ENCODE measurements around the gene TAB2.

DNA sequence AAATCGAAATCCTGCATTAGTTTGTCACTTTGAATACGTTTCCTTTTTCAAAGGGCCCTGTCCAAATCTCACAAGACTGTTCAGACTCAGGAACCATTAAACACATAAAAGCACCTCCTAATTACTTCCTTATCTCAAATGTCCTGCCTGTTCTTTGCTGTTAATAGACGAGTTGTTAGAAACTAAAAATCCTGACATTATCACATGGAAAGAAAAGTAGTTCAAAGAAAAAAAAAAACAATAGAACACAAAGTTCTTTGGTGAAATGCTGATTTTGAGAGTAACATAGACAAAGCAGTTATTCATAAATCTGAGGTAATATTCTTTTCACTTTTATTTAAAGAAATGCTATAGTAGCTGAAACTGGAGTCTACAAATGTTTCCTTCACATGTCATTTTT, 12.1 kb upstream of the TAB2 start:
- TF ChIP-seq NFIC (IDR thresholded peaks at IDR 0.05) = no peak
- no peak for TF ChIP-seq TAF1 (IDR thresholded peaks at IDR 0.05; ENCODE audit: low read depth)
- TF ChIP-seq CREB1 (IDR thresholded peaks at IDR 0.05; ENCODE audit: low read depth) = no peak
- TF ChIP-seq, protein P1, sequence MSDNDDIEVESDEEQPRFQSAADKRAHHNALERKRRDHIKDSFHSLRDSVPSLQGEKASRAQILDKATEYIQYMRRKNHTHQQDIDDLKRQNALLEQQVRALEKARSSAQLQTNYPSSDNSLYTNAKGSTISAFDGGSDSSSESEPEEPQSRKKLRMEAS (IDR thresholded peaks at IDR 0.05) = no peak
- TF ChIP-seq EGR1 (IDR thresholded peaks at IDR 0.05) = no peak

All from Ishikawa (cell line).